Stomach (tissue), 9 donors: ENCODE data around the gene COX19. TPM values are rescaled to one million over a fixed set of nuclear protein-coding genes. Genes with fewer than 3 reads are reported as not detected.

ENCODE experiments used
- DNase-seq, 2 donors: peaks; one replicate each; pipeline versions ENCODE4 v3.0.0 to v3.0.0-alpha.2; 2013 to 2019
- H3K27ac ChIP-seq, 5 donors: fragments of 200-600 bp in 4 of 5; sonication (generic) in 4 of 5; one replicate each; pipeline ENCODE4 v1.5.1; 2013 to 2019; ENCODE audit warnings: mild to moderate bottlenecking in 1 of 5, moderate library complexity in 1 of 5
- H3K27me3 ChIP-seq, 3 donors: fragments of 200-600 bp; sonication (generic); one replicate each; pipeline ENCODE4 v1.5.1; 2017 to 2019; ENCODE audit warnings: mixed run types in 1 of 3
- H3K36me3 ChIP-seq, 4 donors: fragments of 200-600 bp; sonication (generic); 1 replicate in 3 of 4; 2 replicates in 1 of 4; pipeline ENCODE4 v1.5.1; 2016 to 2019
- H3K4me1 ChIP-seq, 4 donors: fragments of 200-600 bp; sonication (generic); one replicate each; pipeline ENCODE4 v1.5.1; 2016 to 2019
- H3K4me3 ChIP-seq, 4 donors: fragments of 200-600 bp; sonication (generic) in 3 of 4; one replicate each; pipeline ENCODE4 v1.5.1; 2016 to 2019; ENCODE audit warnings: mild to moderate bottlenecking in 1 of 4
- H3K9me3 ChIP-seq, 4 donors: fragments of 200-600 bp; sonication (generic); one replicate each; pipeline ENCODE4 v1.5.1; 2016 to 2019
- CTCF ChIP-seq, 7 experiments: fragments of 450-650 bp in 4 of 7; fragments of 200-600 bp in 3 of 7; sonication (generic) in 3 of 7; IDR thresholded peaks; one replicate each; pipeline ENCODE4 v1.5.1; 2016 to 2019; ENCODE audit warnings: antibody characterized with exemption in 7 of 7, control low read depth in 2 of 7, mild to moderate bottlenecking in 1 of 7
- EP300 ChIP-seq: sonication (generic); formaldehyde crosslinking; IDR thresholded peaks from one replicate; pipeline ENCODE4 v1.6.1; 2017; ENCODE audit warnings: antibody characterized with exemption
- POLR2A ChIP-seq, 4 donors: fragments of 450-650 bp; IDR thresholded peaks; one replicate each; pipeline ENCODE4 v1.6.1; 2016; ENCODE audit warnings: antibody characterized with exemption in 4 of 4, control low read depth in 2 of 4, mild to moderate bottlenecking in 1 of 4, moderate library complexity in 1 of 4
- POLR2AphosphoS5 ChIP-seq, 3 donors: sonication (generic); formaldehyde crosslinking; IDR thresholded peaks; one replicate each; pipeline ENCODE4 v1.6.1; 2016; ENCODE audit warnings: antibody characterized with exemption in 3 of 3
- WGBS, 5 donors: extraction: QIAGEN DNeasy Blood & Tissue Kit in 3 of 5; methylation state at CpG; one replicate each; pipeline versions ENCODE4 v1.1.5 to v1.1.7; 2013 to 2018; 5-methylcytosine and 5-hydroxymethylcytosine counted together
- intact Hi-C: fragments of 100-400 bp; cut with DNase I; formaldehyde crosslinking; loops from one replicate; pipeline ENCODE4 v1.15.1; 2023; ENCODE audit warnings: low total_unique reads
- polyA plus RNA-seq, 3 donors: library from polyadenylated mRNA; stranded (reverse); fragments of 200-250 nt; gene quantifications; one replicate each; pipeline ENCODE4 v1.2.3, GENCODE V29; 2013
- total RNA-seq, 5 donors: library from RNA; depleted of rRNA; stranded (reverse); fragments of >200 nt; gene quantifications; one replicate each; pipeline versions ENCODE4 v1.1.0 to v1.2.3, GENCODE V29; 2014 to 2016
- donor health status: healthy with polysubstance abuse.
- donor health status: Bipolar disorder and iron deficiency.
- donor health status: healthy.

The COX19 gene
- total and polyA plus RNA-seq, 8 donors, result 2.3 to 26.6 (median 6.6) TPM

DNA sequence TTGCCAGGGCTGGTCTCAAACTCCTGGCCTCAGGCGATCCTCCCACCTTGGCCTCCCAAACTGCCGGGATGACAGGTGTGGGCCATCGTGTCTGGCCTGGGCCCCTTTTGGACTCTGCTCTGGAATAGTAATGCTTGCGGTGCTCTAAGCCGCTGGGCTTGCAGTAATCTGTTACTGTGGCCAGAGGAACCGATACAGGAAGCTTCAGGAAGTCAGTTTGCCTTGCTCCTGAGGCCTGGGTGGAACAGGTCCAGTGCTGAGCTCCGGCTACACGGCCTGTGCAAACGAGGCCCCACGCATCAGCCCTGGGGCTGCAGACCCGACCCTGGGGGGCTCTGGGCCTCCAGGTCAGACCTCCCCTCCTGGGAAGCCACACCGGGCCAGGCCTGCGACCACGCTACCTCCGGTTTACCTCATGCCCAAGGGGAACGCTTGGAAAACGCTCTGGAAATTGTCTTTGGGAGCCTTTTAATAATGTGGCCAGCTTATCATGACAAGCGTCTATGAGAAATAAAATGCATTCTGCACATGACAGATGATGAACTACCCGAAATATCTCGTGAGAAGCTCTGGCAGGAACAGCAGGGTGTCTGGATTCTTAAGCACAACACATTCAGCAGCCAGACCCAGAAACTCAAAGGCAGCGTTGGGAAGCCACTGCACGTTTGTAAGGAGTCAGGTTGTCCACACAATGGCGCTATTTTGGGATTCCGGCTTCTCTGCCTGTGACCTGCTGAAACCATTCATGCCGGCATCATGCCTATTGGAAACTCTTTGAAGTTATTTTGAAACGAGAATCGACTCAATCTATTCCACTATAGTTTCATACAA is 10.7 kb downstream of the COX19 start:
- Histone ChIP-seq H3K27me3 (peaks cover 0 to 10% (median 0%) of the 10 kb centered on the region in 3 donors), H3K4me1 (peaks cover 22 to 47% (median 36%) of the 10 kb centered on the region in 4 donors), H3K4me3 (no peak overlapping the region), H3K36me3 (peaks cover 27 to 33% (median 33%) of the 10 kb centered on the region in 4 donors), H3K27ac (peak overlapping the region in 4 of 5 donors; percentile 46 to 83 (median 52)), H3K9me3 (no peaks in the 10 kb centered on the region)
- DNase-seq, result peak in 1 of 2 donors; percentile 78
- WGBS, 5 donors, result 22 to 46% (median 44%) methylated on average over 23 to 27 of the region's 27 CpGs
- intact Hi-C loops, result no loop called here
- TF ChIP-seq EP300 (no peak), POLR2AphosphoS5 (IDR thresholded peaks at IDR 0.05) (peak in 1 of 3 donors; percentile 40), POLR2A (IDR thresholded peaks at IDR 0.05) (no peak), CTCF (IDR thresholded peaks at IDR 0.05) (peak in 1 of 7 experiments; percentile 6)

- intact Hi-C loops, result no loop called here
- H3K9me3 ChIP-seq, result no peaks in the 10 kb centered on the region
- H3K4me1 ChIP-seq, result peaks cover 22 to 47% (median 37%) of the 10 kb centered on the region in 4 donors
- WGBS, 5 donors, result 12 to 28% (median 25%) methylated on average over 15 to 37 of the region's 37 CpGs
- peaks cover 15 to 22% (median 21%) of the 10 kb centered on the region in 4 donors for H3K36me3 ChIP-seq
- peak overlapping the region in 1 of 4 donors; percentile 13 for H3K4me3 ChIP-seq
- TF ChIP-seq CTCF (IDR thresholded peaks at IDR 0.05) (peak in 2 of 7 experiments; percentile 10 to 25), EP300 (no peak)
- DNase-seq, result peak in 1 of 2 donors; percentile 67
- peak overlapping the region in 2 of 5 donors; percentile 54 to 83 for H3K27ac ChIP-seq
- peaks cover 0 to 11% (median 0%) of the 10 kb centered on the region in 3 donors for H3K27me3 ChIP-seq
Observed at GRCh38 chr7:963236-964078, 11.9 kb downstream of the COX19 start.

- H3K36me3 ChIP-seq, result peaks cover 6 to 13% (median 12%) of the 10 kb centered on the region in 4 donors
- H3K27me3 ChIP-seq, result peaks cover 0 to 21% (median 0%) of the 10 kb centered on the region in 3 donors
- intact Hi-C loops, result no loop called here
- no peak for DNase-seq
- no peak overlapping the region for H3K4me3 ChIP-seq
- peaks cover 22 to 52% (median 39%) of the 10 kb centered on the region in 4 donors for H3K4me1 ChIP-seq
- no peak for TF ChIP-seq POLR2A (IDR thresholded peaks at IDR 0.05)
- no peak for TF ChIP-seq CTCF (IDR thresholded peaks at IDR 0.05)
- TF ChIP-seq POLR2AphosphoS5 (IDR thresholded peaks at IDR 0.05), result no peak
- no peak for TF ChIP-seq EP300
- H3K27ac ChIP-seq, result no peak overlapping the region
- H3K9me3 ChIP-seq, result no peaks in the 10 kb centered on the region
- 83 to 92% (median 85%) methylated on average over 6 to 17 of the region's 17 CpGs for WGBS, 5 donors
Observed at GRCh38 chr7:962401-963081, 12.8 kb downstream of the COX19 start.
